ENCODE measurements around the gene SLC38A1.
A peak's percentile ranks its signal among the peaks of the same experiment; 100 is the strongest.
"Not testable (repeated sequence)": the region's sequence is repeated elsewhere in the genome, so short reads cannot be mapped to it uniquely, and the experiment has no call there.

SLC38A1 gene

GRCh38 chr12:46164186-46164761 lies 104.6 kb downstream of the SLC38A1 start:
- no peak for DNase-seq (ENCODE audit: low read depth)

- not testable (repeated sequence) for DNase-seq (ENCODE audit: low read depth)
Observed at GRCh38 chr12:46162549-46163076, 106.2 kb downstream of the SLC38A1 start.

GRCh38 chr12:46160981-46161690 lies 107.7 kb downstream of the SLC38A1 start:
- no peak for DNase-seq (ENCODE audit: low read depth)

- no peak for DNase-seq (ENCODE audit: low read depth)
Observed at GRCh38 chr12:46160101-46160980, 108.5 kb downstream of the SLC38A1 start.

GRCh38 chr12:46159309-46159901 lies 109.4 kb downstream of the SLC38A1 start:
- no peak for DNase-seq (ENCODE audit: low read depth)

- no peak for DNase-seq (ENCODE audit: low read depth)
Observed at GRCh38 chr12:46158501-46158900, 110.3 kb downstream of the SLC38A1 start.

- DNase-seq (ENCODE audit: low read depth), result peak; percentile 49
Observed at GRCh38 chr12:46154221-46154985, 114.4 kb downstream of the SLC38A1 start.

GRCh38 chr12:46153268-46153872 lies 115.5 kb downstream of the SLC38A1 start:
- DNase-seq (ENCODE audit: low read depth), result no peak

GRCh38 chr12:46152456-46152855 lies 116.4 kb downstream of the SLC38A1 start:
- DNase-seq (ENCODE audit: low read depth), result no peak

GRCh38 chr12:46150735-46151134 lies 118.1 kb downstream of the SLC38A1 start:
- no peak for DNase-seq (ENCODE audit: low read depth)

- DNase-seq (ENCODE audit: low read depth), result no peak
Observed at GRCh38 chr12:46149905-46150304, 118.9 kb downstream of the SLC38A1 start.

GRCh38 chr12:46149079-46149464 lies 119.8 kb downstream of the SLC38A1 start:
- DNase-seq (ENCODE audit: low read depth), result no peak

- no peak for DNase-seq (ENCODE audit: low read depth)
Observed at GRCh38 chr12:46148327-46149078, 120.3 kb downstream of the SLC38A1 start.

- no peak for DNase-seq (ENCODE audit: low read depth)
Observed at GRCh38 chr12:46147144-46147543, 121.7 kb downstream of the SLC38A1 start.

GRCh38 chr12:46145881-46146280 lies 123.0 kb downstream of the SLC38A1 start:
- DNase-seq (ENCODE audit: low read depth), result no peak

GRCh38 chr12:46144433-46144832 lies 124.4 kb downstream of the SLC38A1 start:
- DNase-seq (ENCODE audit: low read depth), result no peak

GRCh38 chr12:46136249-46136648 lies 132.6 kb downstream of the SLC38A1 start:
- DNase-seq (ENCODE audit: low read depth), result no peak

GRCh38 chr12:46135750-46136149 lies 133.1 kb downstream of the SLC38A1 start:
- no peak for DNase-seq (ENCODE audit: low read depth)

- no peak for DNase-seq (ENCODE audit: low read depth)
Observed at GRCh38 chr12:46134852-46135251, 134.0 kb downstream of the SLC38A1 start.

- DNase-seq (ENCODE audit: low read depth), result no peak
Observed at GRCh38 chr12:46134205-46134811, 134.5 kb downstream of the SLC38A1 start.
